Activated CD4-positive, CD25-positive, alpha-beta regulatory T cell treated with anti-CD3 and anti-CD28 coated beads, Interleukin-2, amount 50 U/mL, for 72 hours (primary cell): Measurements from ENCODE around the gene CERKL.
A peak's percentile ranks its signal among the peaks of the same experiment; 100 is the strongest.
"Not testable (repeated sequence)": the region's sequence is repeated elsewhere in the genome, so short reads cannot be mapped to it uniquely, and the experiment has no call there.

ENCODE experiments used
- DNase-seq: peaks from one replicate; pipeline ENCODE4 v3.0.0; 2021

Gene CERKL, protein sequence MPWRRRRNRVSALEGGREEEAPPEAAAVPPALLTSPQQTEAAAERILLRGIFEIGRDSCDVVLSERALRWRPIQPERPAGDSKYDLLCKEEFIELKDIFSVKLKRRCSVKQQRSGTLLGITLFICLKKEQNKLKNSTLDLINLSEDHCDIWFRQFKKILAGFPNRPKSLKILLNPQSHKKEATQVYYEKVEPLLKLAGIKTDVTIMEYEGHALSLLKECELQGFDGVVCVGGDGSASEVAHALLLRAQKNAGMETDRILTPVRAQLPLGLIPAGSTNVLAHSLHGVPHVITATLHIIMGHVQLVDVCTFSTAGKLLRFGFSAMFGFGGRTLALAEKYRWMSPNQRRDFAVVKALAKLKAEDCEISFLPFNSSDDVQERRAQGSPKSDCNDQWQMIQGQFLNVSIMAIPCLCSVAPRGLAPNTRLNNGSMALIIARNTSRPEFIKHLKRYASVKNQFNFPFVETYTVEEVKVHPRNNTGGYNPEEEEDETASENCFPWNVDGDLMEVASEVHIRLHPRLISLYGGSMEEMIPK

DNA sequence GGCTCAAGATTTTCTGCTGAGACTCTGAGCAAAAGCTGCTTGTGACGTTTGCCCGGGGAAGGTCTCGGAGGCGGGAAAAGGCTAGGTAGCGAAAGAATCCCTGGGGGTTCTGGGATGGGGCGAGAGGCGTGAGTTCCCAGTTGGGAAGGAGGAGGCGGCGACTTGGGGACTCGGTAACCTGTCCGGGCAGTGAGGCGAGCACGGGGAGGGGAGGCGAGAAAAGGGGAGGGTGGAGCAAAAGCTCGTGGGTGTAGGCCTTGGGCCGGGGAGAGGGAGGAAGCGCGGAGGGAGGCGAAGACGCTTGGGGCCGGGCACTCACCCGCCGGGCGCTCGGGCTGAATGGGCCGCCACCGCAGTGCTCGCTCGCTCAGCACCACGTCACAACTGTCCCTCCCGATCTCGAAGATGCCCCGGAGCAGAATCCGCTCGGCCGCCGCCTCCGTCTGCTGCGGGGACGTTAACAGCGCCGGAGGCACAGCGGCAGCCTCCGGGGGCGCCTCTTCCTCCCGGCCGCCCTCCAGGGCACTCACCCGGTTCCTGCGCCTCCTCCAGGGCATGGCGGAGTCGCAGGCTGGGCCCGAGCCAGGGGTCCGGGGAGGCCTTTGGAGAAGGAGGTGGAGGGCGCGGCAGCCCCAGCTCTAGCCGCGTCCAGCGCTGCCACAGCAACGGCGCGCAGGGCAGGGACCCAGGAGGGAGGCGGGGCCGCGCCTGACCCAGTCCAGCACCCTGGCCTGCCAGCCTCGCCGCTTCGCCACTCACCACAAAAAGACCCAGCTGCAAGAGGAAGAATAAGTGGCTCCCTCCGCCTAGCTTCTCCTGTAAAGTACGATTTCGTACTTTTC, at the start of gene CERKL:
Gene CERKL (minus strand): TSS at position 656 of the 842 bp plus-strand sequence. CDS start 99 bp downstream, at position 557.
- peak; percentile 33 for DNase-seq

DNA sequence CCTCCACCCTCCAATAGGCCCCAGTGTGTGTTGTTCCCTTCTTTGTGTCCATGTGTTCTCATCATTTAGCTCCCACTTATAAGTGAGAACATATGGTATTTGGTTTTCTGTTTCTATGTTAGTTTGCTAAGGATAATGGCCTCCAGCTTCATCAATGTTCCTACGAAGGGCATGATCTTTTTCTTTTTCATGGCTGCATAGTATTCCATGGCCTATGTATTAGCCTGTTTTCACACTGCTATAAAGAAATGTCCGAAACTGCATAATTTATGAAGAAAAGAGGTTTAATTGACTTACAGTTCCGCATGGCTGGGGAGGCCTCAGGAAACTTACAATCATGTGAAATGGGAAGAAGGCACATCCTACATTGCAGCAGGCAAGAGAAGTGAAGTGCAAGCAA, 45.6 kb upstream of the CERKL start:
- not testable (repeated sequence) for DNase-seq

DNA sequence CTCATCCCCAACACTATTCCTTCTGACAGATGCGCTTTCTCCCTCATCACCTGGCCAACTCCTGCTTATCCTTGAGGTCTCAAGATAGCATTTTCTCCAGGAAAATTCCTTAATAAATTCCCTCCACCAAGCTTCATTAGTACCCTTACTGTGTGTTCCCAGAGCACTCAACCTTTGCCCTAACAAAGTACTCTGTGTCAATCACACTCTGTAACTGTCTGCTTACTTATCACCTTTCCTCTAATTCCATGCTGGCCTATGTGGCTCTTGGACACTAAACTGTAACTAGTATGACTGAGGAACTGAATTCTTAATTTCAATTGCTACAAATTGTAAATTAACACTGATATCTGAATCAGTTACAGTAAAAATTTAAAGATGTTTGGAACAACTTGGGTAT, 41.3 kb upstream of the CERKL start:
- DNase-seq = no peak

DNA sequence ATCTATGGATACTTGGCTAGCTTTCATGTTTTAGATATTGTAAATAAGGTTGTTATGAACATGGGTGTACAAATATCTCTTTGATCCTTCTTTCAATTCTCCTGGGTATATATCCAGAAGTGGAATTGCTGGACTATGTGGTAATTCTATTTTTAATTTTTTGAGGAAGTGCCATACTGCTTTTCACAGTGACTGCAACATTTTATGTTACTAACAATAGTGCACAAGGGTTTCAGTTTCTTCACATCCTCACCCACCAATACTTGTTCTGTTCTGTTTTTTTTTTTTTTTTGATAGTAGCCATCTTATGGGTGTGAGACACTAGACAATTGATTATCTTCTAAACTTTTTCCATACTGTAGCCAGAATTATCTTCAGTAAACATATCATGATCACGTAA, 40.7 kb upstream of the CERKL start:
- DNase-seq = no peak

GRCh38 chr2:181697126-181697525, 40.2 kb upstream of the CERKL start:
- no peak for DNase-seq

GRCh38 chr2:181694271-181694670, 37.4 kb upstream of the CERKL start:
- no peak for DNase-seq

DNA sequence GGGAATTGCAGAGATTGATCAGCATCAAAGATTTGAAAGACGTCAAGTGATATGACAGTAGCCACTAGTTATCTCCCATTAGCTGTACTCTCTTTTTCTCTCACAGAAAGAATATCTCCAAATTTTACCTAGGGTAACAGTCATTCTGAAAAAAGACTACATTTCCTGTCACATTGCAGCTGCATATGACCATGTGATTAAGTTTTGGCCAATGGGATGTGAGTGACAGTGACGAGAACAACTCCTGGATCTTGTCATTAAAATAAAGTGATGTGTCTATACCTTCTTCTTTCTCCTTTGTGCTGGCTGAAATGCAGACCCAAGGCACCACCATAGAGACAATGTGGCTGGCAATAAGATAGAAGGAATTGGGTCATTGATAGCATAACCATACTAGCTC, 34.0 kb upstream of the CERKL start:
- no peak for DNase-seq

DNA sequence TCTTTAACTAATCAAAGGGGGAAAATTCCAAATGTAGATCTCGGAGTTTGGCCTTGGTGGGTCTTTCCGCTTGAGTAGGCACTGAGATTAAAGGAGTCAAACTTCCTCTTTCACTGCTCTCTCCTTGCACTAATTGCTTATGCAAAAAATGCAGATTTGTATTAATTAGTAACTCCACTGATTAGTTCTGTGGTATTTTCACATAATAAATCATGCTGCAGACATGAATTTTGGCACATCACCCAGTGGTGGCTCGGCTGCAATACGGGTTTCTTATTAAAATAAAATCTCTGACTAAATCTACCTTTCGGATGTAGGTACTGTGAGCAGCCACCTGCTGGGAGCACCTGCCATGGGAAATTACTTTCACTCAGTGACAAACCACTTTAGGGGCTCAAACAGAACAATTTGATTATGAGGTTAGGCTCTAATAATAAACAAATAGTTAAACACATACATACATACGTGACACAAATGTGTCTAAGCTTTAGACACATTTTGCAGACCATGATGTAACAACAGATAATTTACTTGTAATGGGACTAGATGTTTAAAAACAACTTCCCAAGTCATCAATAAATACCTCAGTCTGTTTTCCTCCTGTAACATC, 29.8 kb upstream of the CERKL start:
- no peak for DNase-seq

DNA sequence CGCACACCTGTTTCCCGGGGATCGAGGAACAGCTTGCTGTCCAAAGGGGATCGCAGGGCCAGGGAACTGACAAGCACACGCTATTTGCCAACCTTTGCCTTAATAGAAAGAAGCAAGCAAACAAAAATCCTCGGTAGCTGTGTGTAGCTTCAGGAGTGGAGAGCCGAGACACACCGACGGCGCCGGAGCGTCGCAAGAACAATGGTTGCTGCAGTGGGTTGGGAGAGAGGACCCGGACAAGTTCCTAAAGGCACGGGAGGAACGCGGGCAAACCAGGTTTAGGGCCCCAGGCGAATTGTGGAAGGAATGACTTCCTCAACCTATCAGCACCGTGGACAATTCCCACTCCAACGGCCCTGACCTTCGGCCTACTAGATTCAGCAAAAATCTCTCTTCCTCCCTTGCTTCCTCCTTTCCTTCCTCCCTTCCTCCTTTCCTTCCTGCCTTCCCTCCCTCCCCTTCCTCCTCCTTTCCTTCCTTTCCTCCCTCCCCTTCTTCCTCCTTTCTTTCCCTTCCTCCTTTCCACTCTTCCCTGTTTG, 28.3 kb upstream of the CERKL start:
- DNase-seq = no peak

DNA sequence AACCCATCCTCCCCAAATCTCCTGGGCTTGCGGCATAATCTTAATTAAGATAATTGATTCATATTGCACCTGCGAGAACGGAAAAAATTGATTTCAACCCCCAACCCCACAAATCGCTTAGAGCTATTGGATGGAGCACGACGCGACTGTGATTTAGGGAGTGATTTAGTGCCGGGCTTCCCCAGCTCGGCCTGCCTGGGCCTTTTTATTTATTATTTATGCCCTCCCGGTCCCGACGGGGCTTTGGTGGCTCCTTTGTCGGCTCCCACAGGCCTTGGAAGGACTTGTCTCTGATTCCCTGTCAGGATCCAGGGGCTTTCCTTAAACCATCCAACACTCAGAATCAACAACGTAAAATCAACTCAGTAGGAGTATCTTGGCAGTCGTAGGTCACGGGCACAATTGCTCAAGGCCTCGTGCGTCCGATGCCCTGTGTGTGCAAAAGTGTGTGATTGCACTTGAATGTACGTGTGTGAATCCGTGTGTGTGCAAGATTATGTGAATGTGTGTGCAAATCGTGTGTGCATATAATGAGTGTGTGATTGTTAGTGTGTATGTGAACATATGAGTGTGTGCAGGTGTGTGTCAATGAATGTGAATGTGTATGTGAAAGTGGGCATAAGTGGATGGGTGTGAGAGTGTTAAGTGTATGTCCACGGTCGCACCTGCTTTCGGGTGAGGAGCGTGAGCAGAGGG, 27.7 kb upstream of the CERKL start:
- no peak for DNase-seq

GRCh38 chr2:181683518-181684453, 26.9 kb upstream of the CERKL start:
- peak; percentile 30 for DNase-seq

DNA sequence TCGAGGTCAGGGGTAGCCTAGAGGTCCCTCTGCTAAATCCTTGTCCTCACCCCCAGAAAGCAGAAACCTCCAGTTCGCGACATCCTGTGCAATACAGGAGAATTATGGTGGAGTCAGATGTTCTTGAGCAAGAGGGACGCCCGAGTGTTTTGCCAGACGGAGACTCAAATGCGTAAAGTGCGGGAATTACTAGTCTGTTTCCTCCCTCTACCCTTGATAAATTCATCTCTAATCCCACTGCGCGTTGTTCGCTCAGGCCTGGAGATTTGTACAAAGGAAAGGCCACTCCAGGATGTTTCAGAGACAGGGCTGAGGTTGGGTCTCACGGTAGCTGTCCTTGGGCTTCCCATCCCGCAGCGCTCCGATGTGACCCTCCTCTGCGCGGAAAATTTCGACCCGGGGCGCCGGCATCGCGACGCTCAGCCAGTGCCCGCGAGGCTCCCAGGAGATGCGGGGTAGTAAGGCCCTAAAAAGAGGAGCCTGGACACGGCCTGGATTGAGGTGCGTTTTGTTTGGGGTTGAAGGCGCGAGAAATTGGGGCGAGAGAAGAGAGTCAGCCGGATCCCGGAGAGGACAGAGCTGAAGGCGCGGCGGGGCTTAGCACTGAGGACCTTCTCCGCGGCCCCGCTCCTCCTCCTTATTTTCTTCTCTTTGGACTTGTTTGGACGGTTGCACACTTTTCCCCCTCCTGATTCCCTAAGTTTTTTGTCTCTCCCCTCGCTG, 26.1 kb upstream of the CERKL start:
- DNase-seq = no peak

- no peak for DNase-seq
These were observed 25.3 kb upstream of the CERKL start for GRCh38 chr2:181682026-181682789.

DNA sequence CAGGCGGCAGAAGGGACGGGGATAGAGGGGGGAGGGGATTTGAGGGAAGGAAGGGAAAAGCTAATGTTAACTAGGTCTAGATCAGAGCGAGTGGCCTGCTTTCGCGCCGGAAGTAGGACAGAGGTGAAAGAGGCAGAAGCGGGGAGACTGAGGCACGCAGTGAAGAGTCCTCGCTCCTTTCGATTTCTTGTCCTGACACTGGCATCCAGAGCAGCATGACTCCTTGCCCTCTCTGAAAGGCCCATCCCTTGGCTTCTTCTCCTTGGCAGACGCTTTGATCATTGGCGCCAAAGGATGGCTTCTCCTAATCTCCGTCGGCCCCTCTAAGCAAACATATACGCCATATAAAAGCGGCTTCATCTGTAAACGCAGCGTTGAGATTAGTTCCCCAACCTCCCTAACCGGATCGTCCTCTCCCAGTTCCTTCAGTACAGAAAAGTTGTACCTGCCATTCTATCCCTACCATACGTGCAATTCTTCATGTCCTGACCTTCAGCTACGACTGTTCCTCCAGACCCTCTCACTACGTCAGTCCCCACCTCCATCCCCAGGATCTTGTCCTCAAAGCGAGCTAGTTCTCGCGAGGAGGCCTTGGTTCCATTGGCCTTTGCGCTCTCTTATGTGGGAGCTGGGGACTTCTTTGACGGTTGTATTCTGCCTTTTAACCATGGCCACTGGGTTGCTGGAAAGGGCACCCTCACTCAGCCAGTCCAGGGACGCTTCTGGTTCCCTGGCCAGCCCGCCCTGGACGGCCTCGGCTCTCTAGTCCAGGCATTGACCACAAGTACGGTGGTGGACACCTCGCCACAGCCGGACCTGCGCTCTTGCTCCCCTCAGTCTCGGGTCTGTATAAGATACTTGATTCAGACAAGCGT, 24.3 kb upstream of the CERKL start:
- DNase-seq = no peak

DNA sequence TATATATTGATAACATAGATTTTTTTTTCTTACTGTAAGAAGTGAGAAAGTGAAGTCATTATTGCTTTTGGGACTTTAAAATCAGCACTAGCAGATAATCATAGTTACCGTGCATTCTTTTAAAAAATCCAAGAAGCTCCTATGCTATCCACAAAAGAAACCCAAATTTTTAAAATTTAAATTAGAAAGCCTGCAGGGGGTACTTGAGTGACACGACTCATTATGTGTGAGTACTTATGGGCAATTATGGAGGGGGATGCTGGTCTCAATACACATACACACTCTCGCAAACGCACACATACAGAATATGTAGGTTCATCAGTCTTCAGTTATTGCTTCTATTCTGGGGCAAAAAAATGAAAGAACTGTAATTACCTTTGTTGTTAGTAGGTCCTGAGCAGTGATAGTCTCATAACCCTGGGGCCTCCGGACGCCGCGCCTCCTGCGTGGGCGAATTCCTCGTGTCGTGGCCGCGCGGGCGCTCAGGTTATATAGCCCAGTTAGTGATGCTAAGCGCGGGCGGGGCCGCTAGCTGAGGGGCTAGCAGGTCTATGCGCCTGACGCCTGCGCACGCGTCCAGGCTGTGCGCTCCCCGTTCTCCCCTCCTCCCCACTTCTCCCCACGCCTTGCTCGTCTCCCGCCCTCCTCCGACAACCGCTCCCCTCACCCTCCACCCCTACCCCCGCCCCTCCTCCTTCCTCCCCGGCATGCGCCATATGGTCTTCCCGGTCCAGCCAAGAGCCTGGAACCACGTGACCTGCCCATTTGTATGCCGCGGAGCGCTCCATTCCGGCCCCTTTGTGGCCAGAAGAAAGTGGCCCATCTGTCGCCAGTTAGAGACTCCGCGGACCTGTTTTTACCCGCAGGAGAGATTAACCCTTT, 23.4 kb upstream of the CERKL start, which contains the start of gene NEUROD1:
Gene NEUROD1 (minus strand): TSS at position 463 of the 882 bp plus-strand sequence. CDS start 1,657 bp downstream, outside the sequence.
- DNase-seq = no peak

DNA sequence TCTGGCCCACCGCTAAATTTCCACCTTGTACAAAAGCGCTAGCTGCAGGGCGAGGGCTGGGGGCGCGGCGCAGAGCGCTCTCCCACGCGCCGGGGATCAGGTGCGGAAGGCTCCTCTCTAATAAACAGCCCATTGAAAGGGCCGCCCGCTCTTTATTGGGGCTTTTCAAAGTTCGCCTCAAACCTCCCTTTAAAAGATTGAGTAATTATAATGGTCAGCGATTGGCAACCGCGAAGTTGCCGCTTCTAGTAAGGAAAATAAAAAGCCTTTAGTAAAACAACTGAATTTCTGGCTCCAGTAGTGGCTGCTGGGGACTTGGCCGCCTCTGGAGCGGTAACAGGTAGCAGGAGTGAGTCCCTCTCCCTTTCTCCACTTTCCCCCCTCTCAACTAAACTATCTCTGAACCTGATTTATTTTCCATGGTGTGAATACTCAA, 22.7 kb upstream of the CERKL start:
- DNase-seq = no peak

DNA sequence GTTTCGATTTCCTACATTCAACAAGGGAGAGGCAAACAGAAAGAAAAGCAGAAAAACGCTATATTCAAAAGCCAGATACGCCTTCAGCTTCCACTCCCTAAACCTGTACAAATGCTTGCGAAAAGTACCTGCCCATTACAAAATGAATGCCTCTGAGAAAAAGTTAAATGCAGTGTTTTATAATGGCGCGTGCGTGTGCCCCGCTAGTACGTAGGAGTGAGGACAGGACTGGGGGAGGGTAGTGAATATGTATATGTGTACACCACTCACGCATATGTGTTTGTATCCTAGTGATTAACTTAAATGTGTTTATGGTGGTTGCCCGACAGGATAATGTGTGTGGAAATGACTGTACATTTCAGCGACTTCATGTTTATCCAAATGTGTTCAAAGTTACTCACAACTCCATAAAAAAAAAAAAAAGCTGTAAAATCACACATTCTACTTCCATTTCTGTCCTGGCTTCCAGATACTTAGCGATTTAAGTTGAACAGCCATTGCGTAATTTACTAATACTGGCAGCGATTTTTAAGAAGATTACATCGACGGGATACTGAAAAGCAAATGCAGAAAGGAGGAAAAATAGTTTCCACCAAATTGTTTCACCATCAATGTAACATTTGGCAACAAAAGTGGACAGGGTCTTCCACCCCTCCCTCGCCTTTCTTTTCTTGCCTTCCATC, 22.1 kb upstream of the CERKL start:
- no peak for DNase-seq
